GM19023 (cell line): ENCODE data around the gene ZNF778.
"Not testable (repeated sequence)": the region's sequence is repeated elsewhere in the genome, so short reads cannot be mapped to it uniquely, and the experiment has no call there.

Experiments
- ATAC-seq: cut with Tn5 transposase; IDR thresholded peaks from one replicate; pipeline ENCODE4 v1.9.1; 2021; ENCODE audit warnings: mild to moderate bottlenecking, moderate library complexity; ENCODE audit not compliant: unreplicated experiment

ZNF778 gene

GRCh38 chr16:89248196-89248982 is 30.9 kb downstream of the ZNF778 start:
- ATAC-seq, result no peak

GRCh38 chr16:89253548-89254287 is 36.2 kb downstream of the ZNF778 start:
- ATAC-seq, result no peak

GRCh38 chr16:89256651-89257254 is 39.2 kb downstream of the ZNF778 start:
- no peak for ATAC-seq

- no peak for ATAC-seq
Observed at GRCh38 chr16:89257281-89257731, 39.8 kb downstream of the ZNF778 start.

GRCh38 chr16:89257757-89258465 is 40.4 kb downstream of the ZNF778 start:
- ATAC-seq, result no peak

GRCh38 chr16:89259901-89260300 is 42.4 kb downstream of the ZNF778 start:
- not testable (repeated sequence) for ATAC-seq

- ATAC-seq, result no peak
Observed at GRCh38 chr16:89261691-89262563, 44.4 kb downstream of the ZNF778 start.

GRCh38 chr16:89264800-89265550 is 47.5 kb downstream of the ZNF778 start:
- no peak for ATAC-seq

GRCh38 chr16:89265647-89266046 is 48.1 kb downstream of the ZNF778 start:
- ATAC-seq, result no peak

GRCh38 chr16:89266521-89267134 is 49.1 kb downstream of the ZNF778 start:
- no peak for ATAC-seq

- not testable (repeated sequence) for ATAC-seq
Observed at GRCh38 chr16:89267746-89268145, 50.2 kb downstream of the ZNF778 start.

GRCh38 chr16:89268585-89268984 is 51.1 kb downstream of the ZNF778 start:
- ATAC-seq, result no peak

- no peak for ATAC-seq
Observed at GRCh38 chr16:89268987-89269735, 51.7 kb downstream of the ZNF778 start.

GRCh38 chr16:89269805-89270665 is 52.5 kb downstream of the ZNF778 start:
- no peak for ATAC-seq

GRCh38 chr16:89270666-89271345 is 53.3 kb downstream of the ZNF778 start:
- no peak for ATAC-seq

GRCh38 chr16:89272631-89273030 is 55.1 kb downstream of the ZNF778 start:
- ATAC-seq, result no peak
